ENCODE data around the gene CCM2. TPM values are rescaled to one million over a fixed set of nuclear protein-coding genes. Genes with fewer than 3 reads are reported as not detected.

CCM2 gene
- total and polyA plus RNA-seq, 2 of the 8 experiments (the other 6 are each of a cell fraction or from before 2014, with no cell fraction given) = 31.6 to 41.2 TPM

GRCh38 chr7:44962483-44963251, 37.3 kb upstream of the CCM2 start (continued):
- TF ChIP-seq JUND (IDR thresholded peaks at IDR 0.05; ENCODE audit: low read length) (no peak), KDM4A (IDR thresholded peaks at IDR 0.05; ENCODE audit: low read depth, low read length, severe bottlenecking) (peak; percentile 97), TAF1 (IDR thresholded peaks at IDR 0.05; ENCODE audit: low read depth, low read length) (peak; percentile 62), YY1 (IDR thresholded peaks at IDR 0.05; ENCODE audit: low read depth, low read length) (peak; percentile 87), TBP (IDR thresholded peaks at IDR 0.05; ENCODE audit: low read depth, low read length) (no peak), SIRT6 (IDR thresholded peaks at IDR 0.05; ENCODE audit: low read length) (no peak), USF2 (IDR thresholded peaks at IDR 0.05; ENCODE audit: low read length) (peak; percentile 34; the same call in 1 of the 2 replicates), NRF1 (IDR thresholded peaks at IDR 0.05; ENCODE audit: low read depth, low read length) (no peak), POU5F1 (IDR thresholded peaks at IDR 0.05; ENCODE audit: low read depth, low read length) (no peak), RNF2 (IDR thresholded peaks at IDR 0.05; ENCODE audit: borderline replicate concordance, low read depth, low read length, missing control alignments, poor library complexity, severe bottlenecking) (no peak), PHF8 (conservative IDR thresholded peaks at IDR 0.05; ENCODE audit: low read depth, low read length) (peak; percentile 55), SUZ12 (IDR thresholded peaks at IDR 0.05; ENCODE audit: low read length) (peak; percentile 74), SP2 (IDR thresholded peaks at IDR 0.05; ENCODE audit: low read length) (no peak), BRCA1 (IDR thresholded peaks at IDR 0.05; ENCODE audit: low read depth, low read length) (no peak), MAFK (IDR thresholded peaks at IDR 0.05; ENCODE audit: low read depth, low read length) (no peak), E2F6 (IDR thresholded peaks at IDR 0.05) (peak; percentile 98), MAX (IDR thresholded peaks at IDR 0.05) (peak; percentile 99)

Measured in H1 (cell line).